Activated naive CD4-positive, alpha-beta T cell (primary cell): ENCODE data around the gene FAM9C.

Source experiments
- DNase-seq, 4 experiments: peaks; one replicate each; lab custom pipeline; 2025; lab: John Stamatoyannopoulos, UW

Gene FAM9C

GRCh38 chrX:13007519-13008188, 36.8 kb downstream of the FAM9C start:
- DNase-seq = no peak

- no peak for DNase-seq
Measured at GRCh38 chrX:13005661-13006473, 38.6 kb downstream of the FAM9C start.

- DNase-seq = no peak
Measured at GRCh38 chrX:13001961-13002671, 42.3 kb downstream of the FAM9C start.

DNA sequence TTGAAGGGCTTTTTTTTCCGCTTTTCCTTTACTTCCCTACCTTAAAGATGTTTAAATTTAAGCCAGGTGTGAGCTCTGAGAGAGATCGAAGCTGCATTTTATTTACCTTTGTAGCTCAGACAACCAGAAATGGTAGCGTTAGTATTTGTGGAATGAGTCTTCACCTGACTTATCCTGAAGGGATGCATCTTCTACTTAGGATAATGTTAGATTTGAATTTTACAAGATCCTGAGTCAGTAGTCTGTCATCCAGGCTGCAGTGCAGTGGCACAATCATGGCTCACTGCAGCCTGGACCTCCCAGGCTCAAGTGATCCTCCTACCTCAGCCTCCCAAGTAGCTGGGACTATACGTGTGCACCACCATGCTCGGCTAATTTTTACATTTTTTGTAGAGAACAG, 43.3 kb downstream of the FAM9C start:
- no peak for DNase-seq

- DNase-seq = peak in 2 of 4 experiments; percentile 1 to 9
Measured at GRCh38 chrX:13000301-13000811, 44.1 kb downstream of the FAM9C start.

GRCh38 chrX:12999422-12999821, 45.0 kb downstream of the FAM9C start:
- peak in 2 of 4 experiments; percentile 1 to 16 for DNase-seq

DNA sequence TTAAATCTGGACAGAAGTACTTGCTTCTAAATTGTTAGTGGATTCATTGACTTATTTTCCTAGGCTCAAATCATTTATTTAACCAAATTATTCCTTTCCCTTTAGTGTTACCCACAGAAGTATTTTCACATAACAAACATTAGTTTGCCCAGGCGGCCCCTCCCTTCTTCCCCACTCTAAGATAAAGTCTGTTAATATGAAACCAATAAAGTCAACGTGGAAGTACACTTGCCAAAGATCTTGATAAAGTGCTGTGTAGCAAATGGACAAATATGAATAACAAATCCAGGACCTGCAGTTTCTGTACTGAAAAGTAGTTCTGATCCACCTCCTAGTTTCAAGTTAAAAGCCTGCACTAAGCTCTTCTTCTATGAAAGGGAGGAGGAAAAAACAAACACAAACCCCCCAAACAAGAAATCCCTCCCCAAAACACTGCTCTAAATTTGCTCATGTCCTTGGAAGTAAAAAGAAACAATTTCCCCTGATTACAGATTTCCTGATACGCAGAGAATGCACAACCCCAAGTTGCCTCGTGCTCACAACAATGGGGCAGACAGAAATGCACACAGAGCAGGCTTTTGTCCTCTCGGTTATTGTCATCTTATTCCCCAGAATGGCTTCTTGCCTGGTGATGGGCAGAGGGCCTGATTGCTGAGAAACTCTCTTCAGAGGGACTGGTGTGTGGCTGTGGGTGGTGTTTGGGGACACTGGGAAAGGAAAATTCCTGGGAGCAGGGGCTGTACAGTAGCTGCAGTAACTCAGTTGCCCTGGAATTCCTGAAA, 46.3 kb downstream of the FAM9C start:
- peak in 1 of 4 experiments; percentile 3 for DNase-seq

DNA sequence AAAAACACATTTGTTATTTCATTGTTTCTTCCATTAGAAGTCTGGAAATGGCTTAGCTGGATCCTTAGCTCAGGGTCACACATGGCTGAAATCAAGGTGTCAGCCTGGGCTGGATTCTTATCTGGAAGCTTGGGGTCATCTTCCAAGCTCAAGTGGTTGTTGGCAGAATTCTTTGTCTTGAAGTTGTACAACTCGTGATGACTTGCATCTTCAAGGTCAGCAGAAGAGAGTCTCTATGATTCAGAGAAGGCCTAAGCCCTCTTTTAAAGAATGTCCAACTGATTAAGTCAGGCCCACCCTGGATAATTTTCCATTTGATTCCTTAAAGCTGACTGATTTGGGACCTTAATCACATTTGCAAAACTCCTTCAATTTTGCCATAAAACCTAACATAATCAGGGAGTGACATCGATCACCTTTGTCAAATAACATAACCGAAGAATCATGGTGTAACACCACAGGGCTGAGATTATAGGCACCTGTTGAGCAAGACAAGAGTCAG, 47.4 kb downstream of the FAM9C start:
- DNase-seq = no peak

GRCh38 chrX:12994321-12994720, 50.1 kb downstream of the FAM9C start:
- no peak for DNase-seq

GRCh38 chrX:12993826-12994225, 50.6 kb downstream of the FAM9C start:
- no peak for DNase-seq

DNA sequence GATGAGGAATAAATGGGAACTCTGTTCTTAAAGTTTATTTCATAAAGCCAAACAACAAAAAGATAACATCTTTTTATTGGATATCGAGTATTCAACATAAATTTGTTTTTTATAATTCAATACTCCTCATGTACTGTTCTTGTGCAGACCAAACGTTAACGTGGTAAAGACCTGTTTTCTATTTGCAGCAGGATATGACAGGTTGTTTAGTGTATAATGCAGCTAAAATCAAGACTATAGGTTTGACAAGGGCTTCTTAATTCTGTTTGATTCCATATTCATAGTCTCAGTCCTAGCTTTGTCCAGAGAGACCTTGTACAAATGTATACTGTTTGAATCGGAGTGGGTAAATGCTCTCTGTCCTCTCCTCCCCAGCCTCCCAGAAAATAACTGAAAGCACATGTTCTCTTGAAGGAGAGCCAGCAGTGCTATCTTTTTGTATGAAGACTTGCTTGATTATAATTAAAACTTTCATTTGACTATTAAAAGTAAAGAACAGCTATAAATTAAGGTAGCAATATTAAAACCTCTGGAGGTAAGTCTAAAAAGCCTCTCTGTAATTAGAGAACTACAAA, 51.8 kb downstream of the FAM9C start:
- no peak for DNase-seq

DNA sequence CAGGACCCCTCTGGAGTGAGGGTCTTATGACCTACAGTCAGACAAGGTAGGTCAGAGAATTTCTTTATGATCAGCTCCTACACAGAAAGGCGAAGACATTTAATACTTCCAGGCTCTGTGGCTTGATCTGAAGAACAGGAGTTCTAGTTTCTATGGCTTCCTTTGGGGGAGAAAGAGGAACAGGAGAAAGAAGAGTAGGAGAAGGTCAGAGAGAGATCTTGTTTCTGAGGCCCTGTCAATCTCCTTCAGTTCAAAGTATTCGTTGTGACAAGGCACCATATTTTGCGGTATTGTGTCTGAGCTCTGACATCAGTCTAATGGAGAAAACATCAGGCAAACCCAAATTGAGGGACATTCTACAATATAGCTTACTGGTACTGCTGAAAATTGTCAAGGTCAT, 52.8 kb downstream of the FAM9C start:
- no peak for DNase-seq

DNA sequence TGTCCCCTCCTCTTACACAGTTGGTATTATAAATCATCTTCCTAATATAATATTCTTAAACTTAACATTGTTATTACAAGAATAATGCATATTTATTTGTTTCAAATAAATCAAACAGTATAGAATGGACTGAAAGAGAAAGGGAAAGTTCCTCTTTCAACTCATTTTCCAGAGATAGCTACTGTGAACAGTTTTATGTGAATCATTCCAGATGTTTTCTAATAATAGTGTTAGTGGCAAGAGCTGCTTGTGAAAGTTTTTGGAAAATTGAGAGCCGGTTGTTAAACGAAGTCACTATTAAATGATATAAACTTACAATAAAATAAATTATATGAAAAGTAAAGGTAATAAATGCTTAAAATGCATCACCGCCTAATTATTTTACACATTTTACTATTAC, 55.0 kb downstream of the FAM9C start:
- no peak for DNase-seq

DNA sequence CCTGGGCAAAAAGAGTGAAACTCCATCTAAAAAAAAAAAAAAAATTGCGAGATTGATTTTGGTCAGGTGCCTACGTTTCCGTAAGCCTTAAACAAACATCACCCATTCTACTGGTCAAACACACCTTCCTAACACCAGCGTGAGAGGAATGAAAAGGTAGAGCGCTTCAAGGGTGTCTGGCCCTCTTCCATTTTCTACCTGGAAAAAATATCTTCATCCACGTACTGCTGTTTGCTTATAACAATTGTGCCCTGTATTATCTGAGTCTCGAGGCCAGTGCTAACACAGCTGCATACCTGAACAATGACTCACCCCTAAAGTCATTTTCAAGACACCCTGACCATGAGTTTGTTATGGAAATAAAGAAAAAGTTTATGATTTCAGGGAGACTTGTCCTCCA, 55.6 kb downstream of the FAM9C start:
- no peak for DNase-seq

- no peak for DNase-seq
Measured at GRCh38 chrX:12987900-12988594, 56.4 kb downstream of the FAM9C start.

GRCh38 chrX:12987340-12987739, 57.1 kb downstream of the FAM9C start:
- no peak for DNase-seq

GRCh38 chrX:12986886-12987285, 57.5 kb downstream of the FAM9C start:
- no peak for DNase-seq

GRCh38 chrX:12986164-12986779, 58.1 kb downstream of the FAM9C start:
- no peak for DNase-seq
